IMR-90 (cell line): Measurements from ENCODE around the gene PDZD8. TPM values are rescaled to one million over a fixed set of nuclear protein-coding genes. Genes with fewer than 3 reads are reported as not detected.

ENCODE experiments used
- ATAC-seq: fragments of 200-7000 bp; cut with Tn5 transposase; 2 replicates; pipeline ENCODE4 v1.9.1; 2020; ENCODE audit warnings: low read depth, mild to moderate bottlenecking, moderate library complexity
- BruUV-seq: library from RNA; stranded (reverse); fragments of 400-500 nt; replicated peaks from 2 replicates; lab custom pipeline; 2021; lab: Mats Ljungman, UMichigan
- CTCF ChIA-PET: fragments of 300-600 bp; formaldehyde crosslinking; extraction: SDS; loops from one replicate; lab custom pipeline; 2021; ENCODE audit warnings: antibody characterized with exemption; lab: Yijun Ruan, JAX
- POLR2A ChIA-PET: fragments of 300-600 bp; sonication (Branson Sonifier 250); formaldehyde crosslinking; loops from one replicate; lab custom pipeline; 2022; ENCODE audit warnings: antibody characterized with exemption; ENCODE audit not compliant: unreplicated experiment; lab: Charles Lee
- DNase-seq: peaks from one replicate; pipeline ENCODE4 v3.0.0; 2013
- H2AFZ ChIP-seq: replicated peaks from 2 replicates; pipeline ENCODE3; 2013; ENCODE audit warnings: low read length, mild to moderate bottlenecking; ENCODE audit not compliant: poor library complexity
- H2AK5ac ChIP-seq: 2 replicates; pipeline ENCODE4 v1.6.1; 2013; ENCODE audit warnings: low read depth, low read length, inconsistent platforms
- H2AK9ac ChIP-seq: replicated peaks from 2 replicates; pipeline ENCODE3; 2013; ENCODE audit warnings: mild to moderate bottlenecking, low read depth, low read length, moderate library complexity; ENCODE audit not compliant: poor library complexity
- H2BK120ac ChIP-seq: 2 replicates; pipeline ENCODE4 v1.6.1; 2013; ENCODE audit warnings: low read depth, low read length, inconsistent platforms
- H2BK15ac ChIP-seq: 3 replicates; pipeline ENCODE4 v1.6.1; 2013; ENCODE audit warnings: low read depth, low read length, inconsistent platforms
- H2BK20ac ChIP-seq: 2 replicates; pipeline ENCODE4 v1.6.1; 2013; ENCODE audit warnings: low read depth, mild to moderate bottlenecking, inconsistent platforms, low read length, moderate library complexity
- H2BK5ac ChIP-seq: 2 replicates; pipeline ENCODE4 v1.6.1; 2013; ENCODE audit warnings: mild to moderate bottlenecking, low read depth, low read length, inconsistent platforms; ENCODE audit not compliant: poor library complexity, severe bottlenecking
- H3K14ac ChIP-seq: replicated peaks from 2 replicates; pipeline ENCODE4 v1.6.1; 2013; ENCODE audit warnings: low read depth, low read length, inconsistent platforms
- H3K18ac ChIP-seq: 2 replicates; pipeline ENCODE4 v1.6.1; 2013; ENCODE audit warnings: low read depth, low read length, control low read depth
- H3K23ac ChIP-seq: 2 replicates; pipeline ENCODE4 v1.6.1; 2013; ENCODE audit warnings: low read depth, low read length, inconsistent platforms
- H3K27ac ChIP-seq: 2 replicates; pipeline ENCODE4 v1.5.1; 2013; ENCODE audit warnings: mild to moderate bottlenecking, control low read depth, low read length; ENCODE audit not compliant: insufficient read depth
- H3K27me3 ChIP-seq: 2 replicates; pipeline ENCODE4 v1.6.1; 2013; ENCODE audit warnings: low read length; ENCODE audit not compliant: control insufficient read depth, insufficient read depth
- H3K36me3 ChIP-seq: 2 replicates; pipeline ENCODE4 v1.6.1; 2013; ENCODE audit warnings: low read length, mixed read lengths; ENCODE audit not compliant: control insufficient read depth, insufficient read depth
- H3K4ac ChIP-seq: 2 replicates; pipeline ENCODE4 v1.6.1; 2013; ENCODE audit warnings: low read depth, low read length, inconsistent platforms
- H3K4me1 ChIP-seq: 2 replicates; pipeline ENCODE4 v1.6.1; 2013; ENCODE audit warnings: low read length, mixed read lengths; ENCODE audit not compliant: control insufficient read depth, insufficient read depth
- H3K4me2 ChIP-seq: 2 replicates; pipeline ENCODE4 v1.6.1; 2013; ENCODE audit warnings: low read depth, mild to moderate bottlenecking, control low read depth, low read length, moderate library complexity
- H3K4me3 ChIP-seq: 2 replicates; pipeline ENCODE4 v1.5.1; 2013; ENCODE audit warnings: low read depth, mild to moderate bottlenecking, control low read depth, low read length, moderate library complexity; ENCODE audit not compliant: insufficient read depth
- H3K56ac ChIP-seq: 2 replicates; pipeline ENCODE4 v1.6.1; 2013; ENCODE audit warnings: low read length, inconsistent platforms; ENCODE audit not compliant: insufficient read depth; ENCODE audit errors: extremely low read depth
- H3K79me1 ChIP-seq, 2 experiments: 2 replicates each; pipeline ENCODE4 v1.6.1; 2013; ENCODE audit warnings: low read length in 2 of 2, inconsistent platforms in 1 of 2, low read depth in 1 of 2
- H3K9ac ChIP-seq: 2 replicates; pipeline ENCODE4 v1.6.1; 2013; ENCODE audit warnings: low read depth, low read length, control low read depth
- H3K9me1 ChIP-seq: 2 replicates; pipeline ENCODE4 v1.6.1; 2013; ENCODE audit warnings: low read length, inconsistent platforms; ENCODE audit not compliant: insufficient read depth
- H3K9me3 ChIP-seq: 2 replicates; pipeline ENCODE4 v1.6.1; 2013; ENCODE audit warnings: low read length; ENCODE audit not compliant: control insufficient read depth, insufficient read depth
- H4K20me1 ChIP-seq: 2 replicates; pipeline ENCODE4 v1.6.1; 2013; ENCODE audit warnings: low read length, inconsistent platforms; ENCODE audit not compliant: insufficient read depth
- H4K5ac ChIP-seq: 2 replicates; pipeline ENCODE4 v1.6.1; 2013; ENCODE audit warnings: mild to moderate bottlenecking, low read depth, low read length, control low read depth
- H4K8ac ChIP-seq, 2 experiments: 2 replicates each; pipeline ENCODE4 v1.6.1; 2013; ENCODE audit warnings: low read depth in 2 of 2, low read length in 2 of 2, control low read depth in 1 of 2, inconsistent platforms in 1 of 2
- H4K91ac ChIP-seq: 2 replicates; pipeline ENCODE4 v1.6.1; 2013; ENCODE audit warnings: low read depth, low read length, inconsistent platforms; ENCODE audit not compliant: insufficient read depth
- CEBPB ChIP-seq: IDR thresholded peaks from 2 replicates; pipeline ENCODE4 v1.6.1; 2012; ENCODE audit warnings: low read depth, low read length, improper control_type of control experiment
- NFE2L2 ChIP-seq: fragments of 150-350 bp; IDR thresholded peaks from 2 replicates; pipeline ENCODE4 v1.6.1; 2016; ENCODE audit warnings: low read depth, mild to moderate bottlenecking, low read length
- RAD21 ChIP-seq: IDR thresholded peaks from 2 replicates; pipeline ENCODE4 v1.6.1; 2012; ENCODE audit warnings: low read length, improper control_type of control experiment
- RCOR1 ChIP-seq: IDR thresholded peaks from 2 replicates; pipeline ENCODE4 v1.6.1; 2012; ENCODE audit warnings: mild to moderate bottlenecking, low read length, improper control_type of control experiment; ENCODE audit not compliant: insufficient replicate concordance
- RFX5 ChIP-seq: IDR thresholded peaks from 2 replicates; pipeline ENCODE4 v1.8.0; 2012; ENCODE audit warnings: low read depth, mild to moderate bottlenecking, low read length, moderate library complexity
- WGBS, 2 experiments: methylation state at CpG; one replicate each; pipeline versions ENCODE4 v1.1.5 to v1.1.7; 2013; ENCODE audit warnings: missing lambda C conversion rate in 2 of 2; ENCODE audit not compliant: insufficient read length in 1 of 2; ENCODE audit errors: extremely low coverage in 2 of 2; 5-methylcytosine and 5-hydroxymethylcytosine counted together
- dilution Hi-C: fragments of 300-500 bp; cut with HindIII; formaldehyde crosslinking; loops from one replicate; pipeline ENCODE4 v1.14.3; 2018; ENCODE audit warnings: low sequenced_read_pairs; ENCODE audit not compliant: unreplicated experiment
- in situ Hi-C: fragments of 300-500 bp; cut with MboI; formaldehyde crosslinking; loops from 3 replicates; pipeline ENCODE4 v1.14.3; 2019; ENCODE audit warnings: low sequenced_read_pairs, inconsistent platforms, mixed read lengths
- intact Hi-C: fragments of 100-400 bp; cut with micrococcal nuclease; formaldehyde crosslinking; loops from 2 replicates; pipeline ENCODE4 v1.10.0; 2022
- polyA plus RNA-seq, 3 experiments: library from polyadenylated mRNA; depleted of rRNA; stranded (reverse); fragments of >200 nt; gene quantifications; 2 replicates each; pipeline ENCODE4 v1.2.3, GENCODE V29; 2012; ENCODE audit warnings: low replicate concordance in 1 of 3
- total RNA-seq: library from RNA; depleted of rRNA; stranded (reverse); fragments of >200 nt; gene quantifications from 2 replicates; pipeline ENCODE4 v1.2.3, GENCODE V29; 2012
- TF ChIP-seq, protein P1 (sequence below): conservative IDR thresholded peaks from 2 replicates; pipeline ENCODE4 v1.5.1; 2012; ENCODE audit warnings: mild to moderate bottlenecking, low read depth, low read length, improper control_type of control experiment

PDZD8 gene
- total and polyA plus RNA-seq, 2 of the 4 experiments (the other 2 are of a cell fraction): 11.3 to 20.4 TPM

DNA sequence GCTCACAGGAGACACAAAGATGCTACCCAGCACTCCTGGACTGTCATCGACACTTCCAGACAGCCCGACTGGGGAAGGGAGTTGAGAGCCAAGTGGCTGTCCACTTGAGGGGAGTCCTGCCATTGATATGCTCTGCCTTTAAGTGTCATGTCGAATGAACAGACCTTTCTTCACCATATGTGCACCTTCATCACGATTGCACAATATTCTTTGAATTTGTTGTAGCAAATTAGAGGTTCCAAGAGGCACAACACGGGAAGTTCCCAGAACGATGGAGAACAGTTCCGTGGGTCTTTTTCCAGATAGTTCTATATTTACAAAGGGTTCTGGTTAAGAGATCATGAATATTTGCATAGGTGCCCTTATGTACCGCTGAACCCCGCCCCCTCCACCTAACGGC, 118.3 kb downstream of the PDZD8 start:
- Histone ChIP-seq H3K79me1 (no peaks in the 10 kb centered on the region), H3K36me3 (no peaks in the 10 kb centered on the region), H3K4me3 (no peak overlapping the region), H4K8ac (no peak overlapping the region), H2BK15ac (no peak overlapping the region), H3K9me3 (no peaks in the 10 kb centered on the region), H3K9me1 (no peaks in the 10 kb centered on the region), H2BK5ac (no peak overlapping the region), H3K27ac (no peak overlapping the region), H4K91ac (no peak overlapping the region), H3K23ac (no peak overlapping the region), H2AFZ (no peak overlapping the region), H4K5ac (no peak overlapping the region), H3K56ac (no peak overlapping the region), H3K4me1 (no peaks in the 10 kb centered on the region), H3K9ac (no peak overlapping the region), H3K18ac (no peak overlapping the region), H3K27me3 (peaks cover 6% of the 10 kb centered on the region), H3K4me2 (no peak overlapping the region), H4K20me1 (no peaks in the 10 kb centered on the region), H3K14ac (no peak overlapping the region), H2AK5ac (no peak overlapping the region), H2BK120ac (no peak overlapping the region), H2AK9ac (no peak overlapping the region), H3K4ac (no peak overlapping the region), H2BK20ac (no peak overlapping the region)
- WGBS, 2 experiments: no CpG with 5 or more reads among the region's 10 CpGs
- in situ Hi-C loops (no loop called here), dilution Hi-C loops (no loop called here), intact Hi-C loops (no loop called here)
- CTCF ChIA-PET: no interaction called here
- POLR2A ChIA-PET: no interaction called here
- BruUV-seq: no TSS peak
- DNase-seq (no peak), ATAC-seq (no peak)
- no peak for TF ChIP-seq NFE2L2
- TF ChIP-seq, protein P1, sequence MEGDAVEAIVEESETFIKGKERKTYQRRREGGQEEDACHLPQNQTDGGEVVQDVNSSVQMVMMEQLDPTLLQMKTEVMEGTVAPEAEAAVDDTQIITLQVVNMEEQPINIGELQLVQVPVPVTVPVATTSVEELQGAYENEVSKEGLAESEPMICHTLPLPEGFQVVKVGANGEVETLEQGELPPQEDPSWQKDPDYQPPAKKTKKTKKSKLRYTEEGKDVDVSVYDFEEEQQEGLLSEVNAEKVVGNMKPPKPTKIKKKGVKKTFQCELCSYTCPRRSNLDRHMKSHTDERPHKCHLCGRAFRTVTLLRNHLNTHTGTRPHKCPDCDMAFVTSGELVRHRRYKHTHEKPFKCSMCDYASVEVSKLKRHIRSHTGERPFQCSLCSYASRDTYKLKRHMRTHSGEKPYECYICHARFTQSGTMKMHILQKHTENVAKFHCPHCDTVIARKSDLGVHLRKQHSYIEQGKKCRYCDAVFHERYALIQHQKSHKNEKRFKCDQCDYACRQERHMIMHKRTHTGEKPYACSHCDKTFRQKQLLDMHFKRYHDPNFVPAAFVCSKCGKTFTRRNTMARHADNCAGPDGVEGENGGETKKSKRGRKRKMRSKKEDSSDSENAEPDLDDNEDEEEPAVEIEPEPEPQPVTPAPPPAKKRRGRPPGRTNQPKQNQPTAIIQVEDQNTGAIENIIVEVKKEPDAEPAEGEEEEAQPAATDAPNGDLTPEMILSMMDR: no peak
- TF ChIP-seq CEBPB: peak; percentile 75
- no peak for TF ChIP-seq RAD21
- TF ChIP-seq RCOR1: no peak
- TF ChIP-seq RFX5: no peak
